Body of pancreas (tissue), 4 donors: ENCODE results near the gene ECM1.

ENCODE experiments used
- POLR2A ChIP-seq, 3 donors: fragments of 450-650 bp; IDR thresholded peaks; one replicate each; pipeline ENCODE4 v1.6.1; 2016; ENCODE audit warnings: antibody characterized with exemption in 3 of 3, mild to moderate bottlenecking in 2 of 3
- TF ChIP-seq, protein P1 (sequence below), 7 experiments: fragments of 450-650 bp in 4 of 7; fragments of 200-600 bp in 3 of 7; sonication (generic) in 3 of 7; IDR thresholded peaks; one replicate each; pipeline ENCODE4 v1.5.1; 2016 to 2019; ENCODE audit warnings: antibody characterized with exemption in 7 of 7

DNA sequence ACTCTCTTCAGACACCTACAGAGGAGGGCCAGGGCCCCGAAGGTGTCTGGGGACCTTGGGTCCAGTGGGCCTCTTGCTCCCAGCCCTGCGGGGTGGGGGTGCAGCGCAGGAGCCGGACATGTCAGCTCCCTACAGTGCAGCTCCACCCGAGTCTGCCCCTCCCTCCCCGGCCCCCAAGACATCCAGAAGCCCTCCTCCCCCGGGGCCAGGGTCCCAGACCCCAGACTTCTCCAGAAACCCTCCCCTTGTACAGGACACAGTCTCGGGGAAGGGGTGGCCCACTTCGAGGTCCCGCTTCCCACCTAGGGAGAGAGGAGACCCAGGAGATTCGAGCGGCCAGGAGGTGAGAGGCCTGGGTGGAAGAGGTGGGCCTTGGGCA, 45.0 kb downstream of the ECM1 start:
- TF ChIP-seq POLR2A (IDR thresholded peaks at IDR 0.05), result no peak
- TF ChIP-seq, protein P1, sequence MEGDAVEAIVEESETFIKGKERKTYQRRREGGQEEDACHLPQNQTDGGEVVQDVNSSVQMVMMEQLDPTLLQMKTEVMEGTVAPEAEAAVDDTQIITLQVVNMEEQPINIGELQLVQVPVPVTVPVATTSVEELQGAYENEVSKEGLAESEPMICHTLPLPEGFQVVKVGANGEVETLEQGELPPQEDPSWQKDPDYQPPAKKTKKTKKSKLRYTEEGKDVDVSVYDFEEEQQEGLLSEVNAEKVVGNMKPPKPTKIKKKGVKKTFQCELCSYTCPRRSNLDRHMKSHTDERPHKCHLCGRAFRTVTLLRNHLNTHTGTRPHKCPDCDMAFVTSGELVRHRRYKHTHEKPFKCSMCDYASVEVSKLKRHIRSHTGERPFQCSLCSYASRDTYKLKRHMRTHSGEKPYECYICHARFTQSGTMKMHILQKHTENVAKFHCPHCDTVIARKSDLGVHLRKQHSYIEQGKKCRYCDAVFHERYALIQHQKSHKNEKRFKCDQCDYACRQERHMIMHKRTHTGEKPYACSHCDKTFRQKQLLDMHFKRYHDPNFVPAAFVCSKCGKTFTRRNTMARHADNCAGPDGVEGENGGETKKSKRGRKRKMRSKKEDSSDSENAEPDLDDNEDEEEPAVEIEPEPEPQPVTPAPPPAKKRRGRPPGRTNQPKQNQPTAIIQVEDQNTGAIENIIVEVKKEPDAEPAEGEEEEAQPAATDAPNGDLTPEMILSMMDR (IDR thresholded peaks at IDR 0.05), result no peak
